CD4-positive, alpha-beta T cell treated with Interleukin-17A for 4 hours (primary cell): Measurements from ENCODE around the gene ACTL6A.

Source experiments
- DNase-seq: peaks from one replicate; pipeline ENCODE4 v3.0.0-alpha.2; 2020; ENCODE audit warnings: mixed read lengths

The ACTL6A gene

DNA sequence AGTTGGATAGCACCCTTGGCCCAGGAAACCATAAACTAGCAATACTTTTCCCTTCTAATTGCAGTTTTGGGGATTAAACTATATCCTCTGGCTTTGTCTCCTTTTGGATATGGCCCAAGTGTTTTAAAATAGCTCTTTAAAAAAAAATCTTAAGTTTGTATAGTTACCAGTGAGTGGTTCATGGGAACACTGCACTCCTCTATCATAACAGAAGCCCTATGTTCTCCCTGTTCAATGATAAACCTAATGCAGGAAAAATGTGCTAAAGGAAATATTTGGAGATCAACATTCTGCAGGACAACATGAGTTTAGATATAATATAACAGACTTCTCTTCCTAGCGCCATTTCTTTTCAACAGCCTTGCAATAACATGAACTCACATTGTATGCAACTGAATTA is 28.6 kb downstream of the ACTL6A start:
- no peak for DNase-seq

- no peak for DNase-seq
Measured at GRCh38 chr3:179599531-179599930, 36.8 kb downstream of the ACTL6A start.

DNA sequence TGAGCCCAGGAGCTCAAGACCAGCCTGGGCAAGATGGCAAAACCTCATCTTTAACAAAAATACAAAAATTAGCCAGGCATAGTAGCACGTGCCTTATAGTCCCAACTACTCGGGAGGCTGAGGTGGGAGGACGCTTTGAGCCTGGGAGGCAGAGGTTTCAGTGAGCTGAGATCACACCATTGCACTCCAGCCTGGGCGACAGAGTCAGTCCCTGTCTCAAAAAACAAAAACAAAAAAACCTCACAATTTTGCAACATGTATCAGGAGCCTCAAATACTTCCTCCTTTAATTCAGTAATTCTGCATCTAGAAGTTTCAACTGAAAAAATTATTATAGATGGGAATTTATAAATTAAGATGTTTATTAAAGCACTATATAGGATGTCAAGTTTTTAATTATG is 40.6 kb downstream of the ACTL6A start:
- DNase-seq, result no peak

- no peak for DNase-seq
Measured at GRCh38 chr3:179603831-179604230, 41.1 kb downstream of the ACTL6A start.

DNA sequence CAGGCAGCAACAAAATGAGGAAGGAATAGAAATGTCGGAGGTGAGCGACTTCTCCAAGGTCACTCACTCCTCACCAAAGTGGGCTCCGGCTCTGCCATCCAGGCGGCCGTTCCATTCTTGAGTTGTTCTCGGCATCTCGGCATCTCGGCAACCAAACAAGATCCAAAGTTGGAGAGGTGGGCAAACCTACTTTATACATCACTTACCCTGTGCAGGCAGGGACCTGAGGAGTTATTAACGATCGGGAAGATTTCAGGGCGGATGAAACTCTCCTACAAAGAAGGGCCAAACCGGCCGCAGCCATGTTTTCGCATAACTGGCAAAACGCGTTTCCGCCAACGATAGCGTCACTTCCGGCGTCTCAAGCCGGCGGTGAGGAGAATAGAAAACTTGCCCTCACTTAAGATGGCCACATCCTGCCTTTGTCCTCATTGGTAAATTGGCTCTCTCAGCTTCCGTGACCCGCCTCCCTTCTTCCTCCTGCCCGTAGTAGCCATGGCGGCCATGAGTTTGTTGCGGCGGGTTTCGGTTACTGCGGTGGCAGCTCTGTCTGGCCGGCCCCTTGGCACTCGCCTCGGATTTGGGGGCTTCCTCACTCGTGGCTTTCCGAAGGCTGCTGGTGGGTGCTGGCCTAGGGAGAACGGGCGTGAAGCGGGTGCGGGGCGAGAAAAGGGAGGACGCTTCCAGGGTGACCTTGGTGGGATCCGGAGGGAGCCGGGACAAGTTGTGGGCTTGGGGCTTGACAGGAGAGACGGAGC is 41.8 kb downstream of the ACTL6A start, which contains the start of the genes MRPL47 and NDUFB5:
Gene MRPL47, minus strand, starts transcription at position 318 of the 758 bp plus-strand sequence. Its CDS starts 14 bp downstream, at position 304.
Gene NDUFB5, plus strand, starts transcription at position 474 of the 758 bp plus-strand sequence. Its CDS starts 22 bp downstream, at position 496.
- peak; percentile 93 for DNase-seq

GRCh38 chr3:179606534-179607085 is 43.9 kb downstream of the ACTL6A start:
- DNase-seq, result no peak

- no peak for DNase-seq
Measured at GRCh38 chr3:179608931-179609720, 46.4 kb downstream of the ACTL6A start.

- no peak for DNase-seq
Measured at GRCh38 chr3:179610066-179610465, 47.3 kb downstream of the ACTL6A start.

DNA sequence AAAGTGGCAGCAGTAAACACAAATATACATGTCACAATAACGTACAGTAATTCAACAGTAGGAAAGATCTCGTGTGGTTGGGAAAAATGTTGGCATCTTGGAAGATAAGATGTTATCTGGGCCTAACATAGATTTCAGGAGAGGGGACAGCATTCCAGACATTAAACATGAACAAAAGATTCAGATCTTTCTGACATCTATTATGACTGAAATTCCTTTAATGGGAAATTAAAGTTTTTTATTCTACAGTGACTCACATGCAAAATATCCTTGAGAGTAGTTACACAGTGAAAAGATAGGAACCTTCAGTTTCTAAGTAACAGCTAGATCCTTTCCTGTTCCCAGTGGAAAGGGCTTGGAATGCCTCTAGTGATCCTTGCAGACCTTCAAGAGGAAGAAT is 51.1 kb downstream of the ACTL6A start:
- no peak for DNase-seq

- DNase-seq, result no peak
Measured at GRCh38 chr3:179615458-179616173, 52.9 kb downstream of the ACTL6A start.

DNA sequence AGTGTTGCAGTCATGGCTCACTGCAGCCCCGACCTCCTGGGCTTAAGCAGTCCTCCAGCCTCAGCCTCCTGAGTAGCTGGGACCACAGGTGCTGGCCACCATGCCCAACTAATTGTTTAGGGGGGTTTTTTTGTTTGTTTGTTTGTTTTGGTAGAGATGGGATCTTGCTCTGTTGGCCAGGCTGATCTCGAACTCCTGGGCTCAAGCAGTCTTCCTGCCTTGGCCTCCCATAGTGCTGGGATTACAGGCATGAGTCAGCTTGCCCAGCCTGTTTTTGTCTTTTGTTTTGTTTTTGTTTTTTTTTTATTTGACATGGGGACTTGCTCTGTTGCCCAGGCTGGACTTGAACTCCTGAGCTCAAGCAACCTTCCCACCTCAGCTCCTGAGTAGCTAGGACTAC is 59.3 kb downstream of the ACTL6A start:
- DNase-seq, result no peak

DNA sequence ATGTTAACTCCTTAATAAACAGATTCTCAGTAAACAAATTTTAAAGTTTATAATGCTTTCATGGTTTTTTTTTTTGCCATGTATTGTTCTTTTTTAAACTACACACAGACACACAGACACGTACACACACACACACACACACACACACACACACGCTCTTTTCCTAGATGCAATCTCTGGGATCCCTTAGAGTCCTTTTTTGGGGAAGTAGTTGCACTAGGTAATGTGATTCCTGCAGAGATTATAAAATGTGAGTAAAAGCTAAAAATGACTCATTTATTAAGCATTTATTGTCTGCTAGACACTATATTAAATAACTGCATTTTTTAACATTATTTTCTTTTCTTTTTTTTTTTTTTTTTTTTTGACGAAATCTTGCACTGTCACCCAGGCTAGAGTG is 61.7 kb downstream of the ACTL6A start:
- no peak for DNase-seq

- DNase-seq, result no peak
Measured at GRCh38 chr3:179630753-179631451, 68.2 kb downstream of the ACTL6A start.
